ENCODE data around the gene RFPL3.

Gene RFPL3

GRCh38 chr22:32331236-32331917, 26.3 kb upstream of the RFPL3 start:
- Histone ChIP-seq H2AFZ (ENCODE audit: low read depth) (no peak overlapping the region), H3K79me2 (ENCODE audit: insufficient read depth, low read depth) (no peaks in the 10 kb centered on the region), H3K36me3 (ENCODE audit: insufficient read depth) (no peaks in the 10 kb centered on the region), H3K4me3 (IDR thresholded peaks at IDR 0.05; ENCODE audit: insufficient read depth, low read depth, low read length) (no peak overlapping the region), H4K20me1 (ENCODE audit: insufficient read depth) (no peaks in the 10 kb centered on the region), H3K4me2 (no peak overlapping the region), H3K27me3 (ENCODE audit: insufficient read depth, low read depth) (no peaks in the 10 kb centered on the region), H3K4me1 (ENCODE audit: low read depth, poor library complexity, severe bottlenecking) (no peaks in the 10 kb centered on the region), H3K9ac (no peak overlapping the region), H3K27ac (no peak overlapping the region)
- TF ChIP-seq CTCF (conservative IDR thresholded peaks at IDR 0.05; ENCODE audit: low read depth, low read length), result no peak

- H3K9ac ChIP-seq, result no peak overlapping the region
- no peak overlapping the region for H2AFZ ChIP-seq (ENCODE audit: low read depth)
- no peaks in the 10 kb centered on the region for H3K27me3 ChIP-seq (ENCODE audit: insufficient read depth, low read depth)
- no peak overlapping the region for H3K4me3 ChIP-seq (IDR thresholded peaks at IDR 0.05; ENCODE audit: insufficient read depth, low read depth, low read length)
- H3K79me2 ChIP-seq (ENCODE audit: insufficient read depth, low read depth), result no peaks in the 10 kb centered on the region
- H3K27ac ChIP-seq, result no peak overlapping the region
- no peak overlapping the region for H3K4me2 ChIP-seq
- no peaks in the 10 kb centered on the region for H3K4me1 ChIP-seq (ENCODE audit: low read depth, poor library complexity, severe bottlenecking)
- no peak for TF ChIP-seq CTCF (conservative IDR thresholded peaks at IDR 0.05; ENCODE audit: low read depth, low read length)
- H3K36me3 ChIP-seq (ENCODE audit: insufficient read depth), result no peaks in the 10 kb centered on the region
- no peaks in the 10 kb centered on the region for H4K20me1 ChIP-seq (ENCODE audit: insufficient read depth)
These were observed 25.5 kb upstream of the RFPL3 start for GRCh38 chr22:32331918-32332725.

- H3K27ac ChIP-seq, result no peak overlapping the region
- H3K4me3 ChIP-seq (IDR thresholded peaks at IDR 0.05; ENCODE audit: insufficient read depth, low read depth, low read length), result no peak overlapping the region
- H2AFZ ChIP-seq (ENCODE audit: low read depth), result no peak overlapping the region
- H3K4me2 ChIP-seq, result no peak overlapping the region
- no peak overlapping the region for H3K9ac ChIP-seq
- H3K79me2 ChIP-seq (ENCODE audit: insufficient read depth, low read depth), result no peaks in the 10 kb centered on the region
- no peaks in the 10 kb centered on the region for H3K4me1 ChIP-seq (ENCODE audit: low read depth, poor library complexity, severe bottlenecking)
- TF ChIP-seq CTCF (conservative IDR thresholded peaks at IDR 0.05; ENCODE audit: low read depth, low read length), result no peak
- H3K36me3 ChIP-seq (ENCODE audit: insufficient read depth), result no peaks in the 10 kb centered on the region
- no peaks in the 10 kb centered on the region for H3K27me3 ChIP-seq (ENCODE audit: insufficient read depth, low read depth)
- H4K20me1 ChIP-seq (ENCODE audit: insufficient read depth), result no peaks in the 10 kb centered on the region
These were observed 24.4 kb upstream of the RFPL3 start for GRCh38 chr22:32333141-32333768.

GRCh38 chr22:32333769-32334659, 23.7 kb upstream of the RFPL3 start:
- Histone ChIP-seq H3K27ac (no peak overlapping the region), H3K9ac (no peak overlapping the region), H3K36me3 (ENCODE audit: insufficient read depth) (no peaks in the 10 kb centered on the region), H3K27me3 (ENCODE audit: insufficient read depth, low read depth) (no peaks in the 10 kb centered on the region), H3K4me3 (IDR thresholded peaks at IDR 0.05; ENCODE audit: insufficient read depth, low read depth, low read length) (no peak overlapping the region), H3K4me2 (no peak overlapping the region), H3K79me2 (ENCODE audit: insufficient read depth, low read depth) (no peaks in the 10 kb centered on the region), H3K4me1 (ENCODE audit: low read depth, poor library complexity, severe bottlenecking) (no peaks in the 10 kb centered on the region), H2AFZ (ENCODE audit: low read depth) (no peak overlapping the region), H4K20me1 (ENCODE audit: insufficient read depth) (no peaks in the 10 kb centered on the region)
- TF ChIP-seq CTCF (conservative IDR thresholded peaks at IDR 0.05; ENCODE audit: low read depth, low read length), result no peak
